Stimulated activated memory B cell treated with anti-CD40 and anti-IgM and Interleukin-4, amounts not matched to agents 10 μg/mL and 1 μg/mL and 100 μg/mL, for 72 hours (primary cell): ENCODE results near the gene ZNF618.

Source experiments
- ATAC-seq: fragments of 150-1000 bp; cut with Tn5 transposase; 2 replicates; pipeline ENCODE4 v1.10.0; 2021
- H3K27ac Mint-ChIP-seq: one replicate; pipeline ENCODE4 v1.8.0; 2022; ENCODE audit warnings: mild to moderate bottlenecking, mixed read lengths
- H3K27me3 Mint-ChIP-seq: one replicate; pipeline ENCODE4 v1.8.0; 2022; ENCODE audit warnings: mixed read lengths
- H3K36me3 Mint-ChIP-seq: one replicate; pipeline ENCODE4 v1.8.0; 2022; ENCODE audit warnings: mixed read lengths
- H3K4me1 Mint-ChIP-seq: one replicate; pipeline ENCODE4 v1.8.0; 2022; ENCODE audit warnings: mixed read lengths
- H3K4me3 Mint-ChIP-seq: one replicate; pipeline ENCODE4 v1.8.0; 2022; ENCODE audit warnings: mild to moderate bottlenecking, moderate library complexity, mixed read lengths
- H3K9me3 Mint-ChIP-seq: one replicate; pipeline ENCODE4 v1.8.0; 2022; ENCODE audit warnings: mixed read lengths

Gene ZNF618

GRCh38 chr9:114096866-114097612, 220.9 kb downstream of the ZNF618 start:
- Mint-ChIP-seq H3K36me3 (peaks cover 5% of the 10 kb centered on the region), H3K4me3 (no peak overlapping the region), H3K27me3 (peaks cover 55% of the 10 kb centered on the region), H3K27ac (no peak overlapping the region), H3K9me3 (peaks cover 7% of the 10 kb centered on the region), H3K4me1 (peaks cover 17% of the 10 kb centered on the region)
- ATAC-seq: no peak

- peaks cover 5% of the 10 kb centered on the region for H3K36me3 Mint-ChIP-seq
- H3K4me1 Mint-ChIP-seq: peaks cover 17% of the 10 kb centered on the region
- H3K9me3 Mint-ChIP-seq: peaks cover 7% of the 10 kb centered on the region
- H3K4me3 Mint-ChIP-seq: no peak overlapping the region
- no peak for ATAC-seq
- no peak overlapping the region for H3K27ac Mint-ChIP-seq
- peaks cover 61% of the 10 kb centered on the region for H3K27me3 Mint-ChIP-seq
These were observed 221.5 kb downstream of the ZNF618 start for GRCh38 chr9:114097613-114098020.

- H3K27ac Mint-ChIP-seq: no peak overlapping the region
- ATAC-seq: peak; percentile 62
- no peak overlapping the region for H3K4me3 Mint-ChIP-seq
- H3K27me3 Mint-ChIP-seq: peaks cover 65% of the 10 kb centered on the region
- peaks cover 5% of the 10 kb centered on the region for H3K36me3 Mint-ChIP-seq
- H3K9me3 Mint-ChIP-seq: peaks cover 7% of the 10 kb centered on the region
- peaks cover 17% of the 10 kb centered on the region for H3K4me1 Mint-ChIP-seq
These were observed 222.2 kb downstream of the ZNF618 start for GRCh38 chr9:114098021-114098935.

GRCh38 chr9:114098936-114099668, 223.0 kb downstream of the ZNF618 start, which contains the start of gene KIF12:
TSS of gene KIF12 (minus strand) at chr9:114099292. CDS start at chr9:114099276, 16 bp downstream.
- H3K36me3 Mint-ChIP-seq: peaks cover 5% of the 10 kb centered on the region
- peaks cover 65% of the 10 kb centered on the region for H3K27me3 Mint-ChIP-seq
- peaks cover 7% of the 10 kb centered on the region for H3K9me3 Mint-ChIP-seq
- ATAC-seq: no peak
- no peak within 1 kb of the TSS for H3K4me3 Mint-ChIP-seq
- H3K27ac Mint-ChIP-seq: no peak within 1 kb of the TSS
- peaks cover 17% of the 10 kb centered on the region for H3K4me1 Mint-ChIP-seq

- Mint-ChIP-seq H3K27ac (no peak overlapping the region), H3K4me1 (peaks cover 17% of the 10 kb centered on the region), H3K9me3 (peaks cover 7% of the 10 kb centered on the region), H3K4me3 (no peak overlapping the region), H3K36me3 (peaks cover 5% of the 10 kb centered on the region), H3K27me3 (peaks cover 58% of the 10 kb centered on the region)
- ATAC-seq: no peak
These were observed 223.7 kb downstream of the ZNF618 start for GRCh38 chr9:114099669-114100270.

GRCh38 chr9:114100536-114100935, 224.4 kb downstream of the ZNF618 start:
- Mint-ChIP-seq H3K36me3 (peaks cover 5% of the 10 kb centered on the region), H3K27me3 (peaks cover 51% of the 10 kb centered on the region), H3K4me1 (peaks cover 17% of the 10 kb centered on the region), H3K4me3 (no peak overlapping the region), H3K9me3 (peaks cover 7% of the 10 kb centered on the region), H3K27ac (no peak overlapping the region)
- ATAC-seq: no peak

GRCh38 chr9:114102484-114102883, 226.4 kb downstream of the ZNF618 start:
- Mint-ChIP-seq H3K4me1 (peaks cover 3% of the 10 kb centered on the region), H3K9me3 (peaks cover 7% of the 10 kb centered on the region), H3K27ac (no peak overlapping the region), H3K27me3 (peaks cover 31% of the 10 kb centered on the region), H3K36me3 (peaks cover 5% of the 10 kb centered on the region), H3K4me3 (no peak overlapping the region)
- ATAC-seq: no peak

- no peak overlapping the region for H3K27ac Mint-ChIP-seq
- peaks cover 25% of the 10 kb centered on the region for H3K27me3 Mint-ChIP-seq
- H3K9me3 Mint-ChIP-seq: peaks cover 4% of the 10 kb centered on the region
- H3K4me1 Mint-ChIP-seq: no peaks in the 10 kb centered on the region
- H3K36me3 Mint-ChIP-seq: peaks cover 5% of the 10 kb centered on the region
- no peak overlapping the region for H3K4me3 Mint-ChIP-seq
- no peak for ATAC-seq
These were observed 229.1 kb downstream of the ZNF618 start for GRCh38 chr9:114105236-114105635.
